ENCODE data around the gene MYOD1.

- no peak for TF ChIP-seq CTCF (IDR thresholded peaks at IDR 0.05)
- no peak for TF ChIP-seq POLR2A (IDR thresholded peaks at IDR 0.05)
- TF ChIP-seq POLR2AphosphoS5 (IDR thresholded peaks at IDR 0.05): no peak
These were observed 32.2 kb downstream of the MYOD1 start for GRCh38 chr11:17751558-17751957.
